Activated T-cell treated with anti-CD3 and anti-CD28 coated beads for 48 hours (primary cell): ENCODE results near the gene ACIN1.

Experiments
- DNase-seq: peaks from one replicate; pipeline ENCODE4 v3.0.0-alpha.2; 2020; ENCODE audit warnings: low read depth

The ACIN1 gene, protein sequence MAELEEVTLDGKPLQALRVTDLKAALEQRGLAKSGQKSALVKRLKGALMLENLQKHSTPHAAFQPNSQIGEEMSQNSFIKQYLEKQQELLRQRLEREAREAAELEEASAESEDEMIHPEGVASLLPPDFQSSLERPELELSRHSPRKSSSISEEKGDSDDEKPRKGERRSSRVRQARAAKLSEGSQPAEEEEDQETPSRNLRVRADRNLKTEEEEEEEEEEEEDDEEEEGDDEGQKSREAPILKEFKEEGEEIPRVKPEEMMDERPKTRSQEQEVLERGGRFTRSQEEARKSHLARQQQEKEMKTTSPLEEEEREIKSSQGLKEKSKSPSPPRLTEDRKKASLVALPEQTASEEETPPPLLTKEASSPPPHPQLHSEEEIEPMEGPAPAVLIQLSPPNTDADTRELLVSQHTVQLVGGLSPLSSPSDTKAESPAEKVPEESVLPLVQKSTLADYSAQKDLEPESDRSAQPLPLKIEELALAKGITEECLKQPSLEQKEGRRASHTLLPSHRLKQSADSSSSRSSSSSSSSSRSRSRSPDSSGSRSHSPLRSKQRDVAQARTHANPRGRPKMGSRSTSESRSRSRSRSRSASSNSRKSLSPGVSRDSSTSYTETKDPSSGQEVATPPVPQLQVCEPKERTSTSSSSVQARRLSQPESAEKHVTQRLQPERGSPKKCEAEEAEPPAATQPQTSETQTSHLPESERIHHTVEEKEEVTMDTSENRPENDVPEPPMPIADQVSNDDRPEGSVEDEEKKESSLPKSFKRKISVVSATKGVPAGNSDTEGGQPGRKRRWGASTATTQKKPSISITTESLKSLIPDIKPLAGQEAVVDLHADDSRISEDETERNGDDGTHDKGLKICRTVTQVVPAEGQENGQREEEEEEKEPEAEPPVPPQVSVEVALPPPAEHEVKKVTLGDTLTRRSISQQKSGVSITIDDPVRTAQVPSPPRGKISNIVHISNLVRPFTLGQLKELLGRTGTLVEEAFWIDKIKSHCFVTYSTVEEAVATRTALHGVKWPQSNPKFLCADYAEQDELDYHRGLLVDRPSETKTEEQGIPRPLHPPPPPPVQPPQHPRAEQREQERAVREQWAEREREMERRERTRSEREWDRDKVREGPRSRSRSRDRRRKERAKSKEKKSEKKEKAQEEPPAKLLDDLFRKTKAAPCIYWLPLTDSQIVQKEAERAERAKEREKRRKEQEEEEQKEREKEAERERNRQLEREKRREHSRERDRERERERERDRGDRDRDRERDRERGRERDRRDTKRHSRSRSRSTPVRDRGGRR

DNA sequence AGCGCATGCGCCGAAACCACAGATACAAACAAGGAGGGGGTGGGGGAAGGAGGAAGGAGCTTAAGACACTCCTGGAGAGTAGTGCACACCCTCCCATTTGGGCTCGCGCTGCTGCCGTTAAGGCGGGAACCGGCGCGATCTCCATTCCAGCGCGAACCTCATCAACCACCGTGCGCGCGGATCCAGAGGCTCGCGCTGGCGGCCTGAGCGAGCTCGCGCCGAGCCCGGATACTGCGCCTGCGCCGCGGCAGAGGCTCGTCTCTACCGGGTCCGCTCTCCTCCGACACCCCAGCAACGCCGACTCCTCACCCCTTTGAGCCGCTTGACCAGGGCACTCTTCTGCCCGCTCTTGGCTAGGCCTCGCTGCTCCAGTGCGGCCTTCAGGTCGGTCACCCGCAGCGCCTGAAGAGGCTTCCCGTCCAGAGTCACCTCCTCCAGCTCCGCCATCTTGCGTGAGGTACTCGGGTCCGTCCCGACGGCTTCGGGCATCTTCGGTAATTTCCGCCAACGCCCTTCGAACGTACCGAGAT, at the start of gene ACIN1:
ACIN1 (minus strand) TSS at position 471 of the 530 bp plus-strand sequence; CDS start at position 447, 24 bp downstream.
- DNase-seq, result peak; percentile 71

DNA sequence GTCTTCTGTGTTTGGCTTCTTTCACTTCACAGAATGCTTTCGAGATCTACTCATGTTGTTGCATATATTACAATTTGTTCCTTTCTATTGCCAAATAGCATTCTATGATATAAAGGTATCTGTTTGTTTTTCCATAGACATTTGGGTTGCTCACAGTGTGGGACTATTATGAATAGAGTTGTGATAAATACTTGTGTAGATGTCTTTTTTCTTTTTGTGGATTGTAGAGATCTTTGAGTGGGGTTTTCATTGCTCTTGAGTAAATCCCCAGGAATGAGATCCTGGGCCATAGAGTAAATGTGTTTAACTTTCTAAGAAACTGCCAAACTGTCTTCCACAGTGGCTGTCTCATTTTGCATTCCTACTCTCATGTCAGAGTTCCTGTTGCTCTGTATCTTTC, 49.0 kb upstream of the ACIN1 start:
- no peak for DNase-seq

DNA sequence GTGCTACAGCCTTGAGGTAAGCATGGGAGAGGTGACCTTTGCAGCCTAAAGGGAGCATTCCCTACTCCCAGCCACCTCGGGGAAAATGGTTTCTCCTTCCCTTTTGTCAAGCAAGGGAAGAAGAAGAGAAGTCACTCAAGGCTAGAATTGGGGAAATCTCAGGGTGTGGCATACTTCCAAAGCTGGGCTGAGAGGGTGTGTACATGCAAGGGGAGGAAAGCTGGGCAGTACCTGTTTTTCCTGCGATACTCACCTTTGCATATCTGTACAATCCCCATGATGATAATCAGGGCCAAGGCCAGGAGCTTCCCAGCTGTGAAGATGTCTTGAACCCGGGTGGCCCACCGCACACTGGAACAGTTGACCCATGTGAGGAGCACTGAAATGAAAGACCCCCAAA, 47.9 kb upstream of the ACIN1 start:
- DNase-seq, result no peak

DNA sequence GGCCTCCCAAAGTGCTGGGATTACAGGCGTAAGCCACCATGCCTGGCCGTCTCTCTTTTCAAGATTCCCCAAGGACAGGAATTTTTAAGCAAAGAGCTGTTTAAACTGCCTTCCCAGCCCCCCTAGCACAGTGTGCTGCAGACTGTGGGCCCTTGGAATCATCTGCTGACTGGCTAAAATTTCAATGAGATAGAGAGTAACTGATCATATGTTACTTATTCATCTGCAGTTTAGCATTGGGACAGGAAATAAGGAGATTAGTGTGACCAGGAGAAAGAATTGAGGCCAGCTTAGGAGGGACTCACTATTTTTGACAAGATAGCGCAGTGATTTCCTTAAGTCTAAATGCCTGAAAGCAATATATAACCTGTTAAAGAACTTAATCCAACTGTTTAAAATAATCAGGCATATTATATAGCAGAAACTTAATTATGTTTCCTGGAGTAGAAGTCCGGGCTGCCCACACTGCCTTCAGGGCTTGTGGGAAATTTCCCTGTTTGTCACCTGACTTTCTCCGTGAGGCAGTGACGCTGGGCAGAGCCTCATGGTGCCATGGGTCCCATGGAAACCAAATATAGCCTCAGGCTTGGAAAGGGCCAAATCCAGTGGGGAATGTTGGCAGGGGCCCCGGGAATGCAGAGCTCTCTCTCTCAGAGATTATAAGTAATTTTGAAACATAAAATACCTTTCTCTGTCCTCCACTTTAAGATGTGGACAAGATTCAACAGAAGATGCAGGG, 46.9 kb upstream of the ACIN1 start:
- no peak for DNase-seq

DNA sequence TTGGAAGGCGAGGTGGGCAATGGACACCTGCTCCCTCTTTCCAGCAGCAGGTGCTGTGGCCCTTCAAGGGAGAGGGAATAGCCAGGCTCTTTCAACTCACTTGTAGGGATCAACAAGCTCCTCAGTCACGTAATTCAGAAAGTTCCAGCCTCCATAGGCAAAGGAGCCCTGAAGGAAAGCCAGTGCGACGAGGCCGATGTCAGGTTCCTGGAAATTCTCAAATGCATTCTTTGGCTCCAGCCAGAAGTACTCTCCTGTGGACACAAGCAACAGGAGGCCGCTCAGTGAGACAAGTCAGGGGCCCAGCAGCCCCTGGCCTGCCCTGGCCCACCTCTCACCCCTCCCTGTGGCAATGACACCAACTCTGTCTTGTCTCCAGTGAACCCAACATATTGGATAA, 45.4 kb upstream of the ACIN1 start:
- DNase-seq, result no peak

DNA sequence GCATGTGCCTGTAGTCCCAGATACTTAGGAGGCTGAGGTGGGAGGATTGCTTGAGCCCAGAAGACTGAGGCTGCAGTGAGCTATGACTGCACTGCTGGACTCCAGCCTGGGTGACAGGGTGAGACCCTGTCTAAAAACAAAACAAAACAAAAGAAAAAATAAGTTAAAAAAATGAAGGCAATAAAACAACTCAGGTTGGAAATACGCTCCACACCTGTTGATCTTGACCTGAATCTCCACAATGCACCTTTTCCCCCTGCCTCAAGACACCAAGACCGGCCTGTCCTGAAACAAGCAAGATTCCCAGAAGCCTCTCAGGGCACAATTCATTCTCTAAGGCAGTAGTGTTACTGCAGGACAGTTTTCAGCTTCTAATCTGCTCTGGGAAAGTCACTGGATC, 44.9 kb upstream of the ACIN1 start:
- no peak for DNase-seq

DNA sequence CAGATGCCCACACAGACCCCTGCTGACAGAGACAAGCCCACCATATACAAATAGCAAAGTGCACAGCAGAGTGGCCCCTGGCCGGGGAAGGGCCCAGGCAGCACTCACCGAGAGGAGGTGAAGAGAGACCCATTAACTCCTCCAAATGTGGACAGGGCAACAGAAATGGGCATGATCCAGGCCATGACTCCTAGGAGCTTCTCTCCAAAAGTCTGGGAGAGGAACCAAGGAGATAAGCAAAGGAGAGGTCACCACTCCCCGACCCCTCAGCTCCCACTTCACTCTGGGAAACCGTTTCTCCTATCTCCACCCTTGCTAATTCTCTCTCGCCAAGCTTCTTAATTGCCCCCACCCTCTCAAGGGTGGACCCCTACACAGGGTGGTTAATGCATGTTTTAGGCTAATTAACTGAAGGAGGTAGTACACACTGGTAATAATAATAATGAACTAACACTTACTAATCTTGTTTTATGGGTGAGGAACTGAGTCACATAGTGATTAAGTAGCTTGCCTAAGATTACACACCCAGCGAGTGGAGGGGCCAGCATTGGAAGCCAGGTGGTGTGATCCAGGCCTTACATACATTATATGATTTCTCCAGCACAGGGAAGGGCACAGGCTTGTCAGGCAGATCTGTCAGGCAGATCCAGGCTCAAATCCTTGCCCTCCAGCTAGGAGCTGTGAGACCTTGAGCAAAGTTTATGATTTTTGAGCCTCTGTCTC, 43.0 kb upstream of the ACIN1 start:
- no peak for DNase-seq

DNA sequence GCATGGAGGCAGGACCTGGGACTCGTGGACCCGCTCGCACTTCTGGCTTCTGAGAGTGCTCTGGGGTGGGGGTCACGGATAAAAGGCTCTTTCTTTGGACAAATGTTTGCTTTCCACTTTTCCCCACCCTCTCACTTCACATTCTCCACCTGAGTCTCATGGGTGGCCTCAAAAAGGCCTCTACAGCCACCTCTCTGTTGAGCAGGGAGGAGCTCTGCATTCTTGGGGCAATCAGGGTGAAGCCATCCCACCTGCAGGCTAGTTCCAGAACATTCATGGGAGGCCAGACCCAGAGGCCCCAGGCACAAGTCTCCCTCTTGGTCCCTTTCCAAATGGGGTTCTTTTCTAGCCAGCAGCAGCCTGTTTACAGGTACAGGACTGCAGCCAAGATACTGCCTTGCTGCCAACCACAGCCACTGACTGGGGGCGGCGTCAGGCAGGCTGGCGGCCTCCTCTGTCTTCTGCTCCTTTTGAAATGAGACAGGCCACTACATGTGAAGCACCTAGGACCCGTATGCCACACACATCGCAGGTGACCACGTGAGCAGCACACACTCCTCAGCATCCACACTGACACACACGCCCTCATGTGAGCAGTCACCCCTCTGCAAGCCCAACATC, 42.4 kb upstream of the ACIN1 start:
- no peak for DNase-seq

DNA sequence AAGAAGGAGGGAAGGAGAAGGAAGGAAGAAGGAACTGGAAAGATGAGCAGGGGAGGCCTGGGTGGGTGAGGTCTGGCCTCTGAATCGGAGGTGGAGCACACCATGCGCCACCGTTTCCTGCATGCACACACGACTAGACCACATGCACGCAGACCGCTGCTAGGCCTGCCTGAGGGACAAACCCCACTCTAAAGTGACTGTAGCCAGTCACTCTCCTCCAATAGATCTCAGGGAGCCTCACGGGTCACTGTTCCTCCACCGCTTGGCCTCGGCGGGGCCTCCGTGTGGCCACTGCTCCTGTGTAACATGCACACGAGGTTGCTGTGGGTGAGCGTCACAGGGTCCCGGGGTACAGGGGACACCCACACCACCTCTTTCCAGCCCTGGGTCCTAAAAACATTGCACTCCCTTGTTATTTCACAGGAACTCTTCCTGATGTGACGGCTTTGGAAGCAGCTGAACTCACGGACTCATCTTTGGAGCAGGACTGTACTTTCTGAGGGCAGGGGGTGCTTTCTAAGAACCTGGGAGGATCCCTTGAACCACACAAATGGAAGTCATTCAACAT, 41.7 kb upstream of the ACIN1 start:
- no peak for DNase-seq

DNA sequence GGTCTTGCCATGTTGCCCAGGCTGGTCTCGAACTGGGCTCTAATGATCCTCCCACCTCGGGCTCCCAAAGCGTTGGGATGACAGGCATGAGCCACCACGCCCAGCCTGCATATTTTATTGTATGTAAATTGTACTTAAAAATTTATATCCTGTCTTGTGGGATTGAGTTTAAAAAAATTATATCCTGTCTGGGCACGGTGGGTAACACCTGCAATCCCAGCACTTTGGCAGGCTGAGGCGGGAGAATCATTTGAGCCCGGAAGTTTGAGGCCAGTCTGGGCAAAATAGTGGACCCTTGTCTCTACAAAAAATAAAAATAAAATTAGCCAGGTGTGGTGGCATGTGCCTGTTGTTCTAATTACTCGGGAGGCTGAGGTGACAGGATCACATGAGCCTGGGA, 38.0 kb upstream of the ACIN1 start:
- DNase-seq, result no peak

DNA sequence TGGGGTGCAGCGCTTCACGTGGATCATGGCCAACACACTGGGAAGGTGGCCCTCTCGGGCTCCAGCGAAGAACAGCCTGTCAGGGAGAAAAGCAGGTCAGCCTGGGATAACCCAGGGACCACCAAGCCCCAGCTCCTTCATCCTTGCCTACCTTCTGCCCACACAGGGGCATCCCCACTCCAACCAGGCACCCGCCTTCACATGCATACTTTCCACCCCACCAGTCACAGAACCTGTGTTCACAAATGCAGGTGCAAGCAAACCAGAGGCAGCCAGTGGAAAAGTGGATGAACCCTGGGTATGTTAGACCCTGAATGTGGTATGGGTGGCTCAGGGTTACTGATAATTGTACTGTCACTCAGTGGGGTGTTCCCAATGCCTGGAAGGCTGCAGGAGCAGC, 36.5 kb upstream of the ACIN1 start:
- DNase-seq, result no peak

DNA sequence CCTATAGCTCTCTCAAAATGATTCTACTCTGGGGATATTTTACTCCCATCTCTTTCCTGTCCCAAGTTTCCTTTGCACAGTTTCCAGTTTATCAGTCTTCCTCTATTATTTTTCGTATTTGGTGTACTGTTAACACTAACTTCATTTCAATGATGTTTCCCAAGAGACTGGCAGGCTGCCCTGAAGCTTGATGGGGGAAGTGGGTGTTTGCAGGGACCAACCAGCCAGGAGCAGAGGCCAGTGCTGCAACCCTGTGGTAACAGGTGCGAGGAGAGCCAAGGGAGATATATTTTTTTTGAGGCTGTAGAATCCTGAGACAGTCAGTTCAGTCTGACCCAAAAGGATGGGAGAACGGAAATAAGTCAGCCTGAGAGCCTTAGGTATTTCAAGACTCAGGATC, 35.9 kb upstream of the ACIN1 start:
- DNase-seq, result no peak

DNA sequence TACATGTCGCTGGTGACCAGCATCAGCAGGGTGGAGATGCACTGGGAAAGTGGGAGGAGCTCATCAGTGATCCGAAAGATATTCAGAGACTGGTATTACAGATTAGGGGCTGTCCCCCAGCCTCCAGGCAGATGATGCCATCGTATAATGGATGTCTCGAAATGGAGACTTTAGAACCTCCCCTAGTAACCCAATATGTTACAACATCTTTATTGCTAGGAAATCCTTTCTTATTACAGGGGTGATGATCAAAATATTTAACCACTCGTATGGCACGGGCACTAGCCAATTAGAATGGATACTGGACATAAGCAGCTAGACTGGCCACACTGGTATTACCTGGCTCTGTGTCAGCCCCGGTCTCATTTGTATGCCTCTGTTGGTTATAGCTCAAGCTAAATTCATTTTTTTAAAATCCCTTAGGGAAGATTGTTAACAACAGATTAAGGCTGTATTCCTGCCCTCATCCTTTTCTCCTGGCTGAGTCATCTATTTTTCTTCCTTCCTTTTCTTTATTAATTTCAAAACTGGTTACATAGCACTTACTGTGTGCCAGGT, 34.9 kb upstream of the ACIN1 start:
- no peak for DNase-seq

DNA sequence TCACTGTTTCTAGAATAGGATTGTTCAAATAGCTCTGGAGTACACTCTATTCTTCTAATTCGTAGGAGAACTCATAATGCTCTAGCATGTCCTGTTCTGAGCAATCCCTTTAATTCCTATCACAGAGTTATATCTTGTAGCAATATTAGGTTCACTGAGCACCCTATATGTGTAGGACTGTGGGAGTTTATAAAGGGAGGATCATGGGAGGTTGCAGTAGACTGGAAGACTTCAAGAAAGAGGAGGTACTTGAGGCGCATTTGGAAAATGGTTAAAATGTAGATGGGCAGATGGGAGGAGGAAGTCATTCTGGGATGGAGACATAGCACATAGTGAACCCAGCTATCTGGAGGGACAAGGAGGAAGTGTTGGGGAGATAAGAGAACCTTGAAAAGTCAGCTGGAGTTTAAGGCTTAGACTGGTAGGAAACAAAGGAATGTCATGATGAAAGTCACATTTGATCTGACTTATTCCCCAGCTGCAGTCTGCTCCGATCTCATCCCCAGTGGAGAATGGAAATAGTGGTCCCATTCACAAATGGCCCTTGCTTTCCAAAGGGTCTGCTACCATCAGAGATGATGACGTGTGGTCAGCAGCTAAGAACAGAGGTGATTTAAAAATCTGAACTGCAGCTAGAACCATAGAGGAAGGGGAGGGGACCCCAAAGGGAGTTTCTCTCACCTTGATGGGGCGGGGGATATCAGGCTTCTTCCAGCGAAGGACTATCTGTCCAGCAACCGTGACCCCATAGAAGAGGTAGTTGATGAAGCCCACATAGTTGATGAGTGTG, 34.2 kb upstream of the ACIN1 start:
- no peak for DNase-seq

DNA sequence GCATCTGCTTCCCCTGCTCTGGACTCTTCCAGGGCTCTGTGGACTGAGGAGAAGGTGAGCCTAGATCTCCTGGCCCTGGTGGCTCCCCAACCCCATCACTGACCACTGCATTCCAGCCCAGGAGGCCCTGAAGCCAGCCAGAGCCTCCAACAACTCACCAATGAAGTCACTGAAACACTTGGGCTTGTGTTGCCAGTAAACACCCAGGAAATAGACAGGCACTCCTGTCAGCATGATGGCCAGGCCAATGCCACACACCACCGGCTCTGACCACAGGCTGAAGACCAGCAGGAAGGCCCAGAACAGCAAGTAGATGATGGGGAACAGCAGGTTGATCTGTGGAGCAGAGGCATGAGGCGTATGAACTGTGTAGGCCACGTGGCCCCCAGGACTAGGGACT, 32.9 kb upstream of the ACIN1 start:
- DNase-seq, result no peak

DNA sequence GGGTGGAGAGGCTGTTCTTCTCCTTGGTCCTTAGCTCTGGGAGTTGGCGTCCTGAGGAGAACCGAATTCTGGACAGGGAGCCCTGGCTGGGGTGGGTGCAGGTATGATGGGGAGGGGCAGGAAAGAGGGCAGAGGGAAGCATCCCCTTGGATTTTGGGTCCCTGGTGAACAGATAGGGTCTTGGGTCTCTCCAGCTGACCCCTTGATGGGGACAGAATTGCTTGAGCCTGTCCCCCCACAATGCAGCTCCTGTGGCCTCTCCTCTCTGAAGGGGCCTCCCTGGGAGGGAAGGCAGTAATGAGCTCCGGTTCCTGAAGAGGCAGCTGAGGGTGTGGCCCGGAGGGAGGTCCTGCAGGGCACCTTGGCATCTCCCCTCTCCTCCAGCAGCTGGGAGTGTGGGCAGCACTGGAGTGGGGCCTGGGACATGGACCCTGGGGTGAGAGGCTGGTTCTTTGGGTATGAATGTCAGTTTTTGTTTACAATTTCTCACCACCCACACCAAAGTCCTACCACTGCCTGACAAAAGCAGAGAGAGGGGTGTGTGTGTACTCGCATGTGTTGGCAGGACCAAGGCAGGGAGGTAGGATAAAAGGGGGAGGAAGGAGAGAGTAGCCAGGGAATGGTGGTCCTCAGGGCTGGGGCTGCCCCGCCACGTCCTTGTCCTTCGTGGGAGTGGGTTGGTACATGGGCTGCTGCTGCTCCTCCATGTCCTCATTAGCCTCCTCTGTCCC, 31.8 kb upstream of the ACIN1 start:
- DNase-seq, result no peak

DNA sequence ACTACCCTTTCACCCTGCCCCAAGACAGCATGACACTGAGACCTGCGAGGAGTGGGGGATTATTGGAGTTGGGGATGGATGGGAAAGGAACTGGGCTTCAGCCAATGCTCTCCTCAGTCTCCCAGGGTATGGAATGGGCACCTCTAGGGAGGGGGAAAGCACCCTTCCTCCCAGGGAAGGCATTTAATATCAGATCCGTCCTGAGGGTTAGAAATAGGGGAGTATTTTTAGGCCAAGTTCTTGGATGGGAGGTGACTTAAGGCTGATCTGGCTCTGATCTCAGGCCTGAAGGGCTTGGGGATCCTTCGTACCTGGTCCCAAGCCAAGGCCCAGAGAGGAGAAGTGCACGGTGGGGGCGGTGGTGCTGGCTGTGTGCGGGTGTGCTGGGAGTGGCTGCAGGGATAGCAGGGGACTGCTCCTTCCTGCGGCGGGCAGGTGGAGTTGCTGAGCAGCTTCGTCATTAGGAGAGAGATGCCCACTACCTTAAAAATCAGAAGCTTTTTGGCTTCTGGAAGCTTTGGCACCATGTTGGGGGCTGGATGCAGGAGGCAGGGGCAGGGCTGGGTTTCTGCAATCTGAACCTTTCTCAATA, 31.1 kb upstream of the ACIN1 start:
- DNase-seq, result no peak

DNA sequence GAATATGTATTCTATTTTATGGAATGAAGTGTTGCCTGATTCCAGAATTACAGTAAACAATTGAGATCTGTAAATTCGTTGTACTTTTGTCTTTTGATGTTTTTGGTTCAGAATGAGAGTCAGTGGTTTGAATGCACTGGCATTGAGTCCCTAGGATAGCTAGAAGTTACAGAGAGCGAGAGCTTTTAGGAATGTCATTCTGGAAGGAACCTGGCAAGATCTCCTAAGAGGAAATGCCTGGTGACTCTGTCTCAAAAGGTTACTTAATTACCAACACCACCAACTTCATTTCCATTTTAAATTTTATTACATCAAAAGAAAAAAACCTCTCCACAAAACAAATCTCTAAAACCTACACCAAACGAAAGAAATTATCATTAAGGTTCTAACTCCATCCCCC, 30.1 kb upstream of the ACIN1 start:
- DNase-seq, result no peak
